Mesendoderm (in vitro differentiated cells): ENCODE measurements around the gene CTNNA1.
A peak's percentile ranks its signal among the peaks of the same experiment; 100 is the strongest.
"Not testable (repeated sequence)": the region's sequence is repeated elsewhere in the genome, so short reads cannot be mapped to it uniquely, and the experiment has no call there.

Experiments used
- DNase-seq: peaks from one replicate; pipeline ENCODE4 v3.0.0; 2013
- H2AK5ac ChIP-seq: 2 replicates; pipeline ENCODE4 v1.6.1; 2013; ENCODE audit warnings: low read length, inconsistent platforms
- H2BK120ac ChIP-seq: 2 replicates; pipeline ENCODE4 v1.6.1; 2013; ENCODE audit warnings: low read depth, mild to moderate bottlenecking, low read length, moderate library complexity, mixed read lengths
- H2BK15ac ChIP-seq: replicated peaks from 2 replicates; pipeline ENCODE4 v1.6.1; 2013; ENCODE audit warnings: low read depth, mild to moderate bottlenecking, moderate library complexity
- H2BK5ac ChIP-seq: 2 replicates; pipeline ENCODE4 v1.6.1; 2013; ENCODE audit warnings: low read length, inconsistent platforms
- H3K18ac ChIP-seq: 2 replicates; pipeline ENCODE4 v1.6.1; 2013; ENCODE audit warnings: mild to moderate bottlenecking, low read length, mixed read lengths
- H3K23ac ChIP-seq: one replicate; pipeline ENCODE4 v1.6.1; 2013; ENCODE audit warnings: low read length
- H3K27ac ChIP-seq: 2 replicates; pipeline ENCODE4 v1.5.1; 2013; ENCODE audit warnings: low read depth, mild to moderate bottlenecking, inconsistent platforms, low read length, moderate library complexity
- H3K27me3 ChIP-seq: 2 replicates; pipeline ENCODE4 v1.6.1; 2013; ENCODE audit warnings: low read length, control low read depth, mild to moderate bottlenecking, inconsistent platforms; ENCODE audit not compliant: insufficient read depth, poor library complexity
- H3K36me3 ChIP-seq: 2 replicates; pipeline ENCODE4 v1.6.1; 2013; ENCODE audit warnings: low read length, inconsistent platforms; ENCODE audit not compliant: control insufficient read depth, insufficient read depth
- H3K4ac ChIP-seq: one replicate; pipeline ENCODE4 v1.6.1; 2013; ENCODE audit warnings: low read depth, mild to moderate bottlenecking, low read length, moderate library complexity
- H3K4me1 ChIP-seq: 2 replicates; pipeline ENCODE4 v1.6.1; 2013; ENCODE audit warnings: low read depth, low read length, inconsistent platforms; ENCODE audit not compliant: control insufficient read depth
- H3K4me2 ChIP-seq: 2 replicates; pipeline ENCODE4 v1.6.1; 2013; ENCODE audit warnings: low read length
- H3K4me3 ChIP-seq: 2 replicates; pipeline ENCODE4 v1.5.1; 2013; ENCODE audit warnings: mild to moderate bottlenecking, low read length
- H3K56ac ChIP-seq: one replicate; pipeline ENCODE4 v1.6.1; 2013; ENCODE audit warnings: low read length
- H3K79me1 ChIP-seq: 2 replicates; pipeline ENCODE4 v1.6.1; 2013; ENCODE audit warnings: low read length, inconsistent platforms
- H3K79me2 ChIP-seq: 2 replicates; pipeline ENCODE4 v1.6.1; 2013; ENCODE audit warnings: mild to moderate bottlenecking, low read length; ENCODE audit not compliant: control insufficient read depth, insufficient read depth
- H3K9ac ChIP-seq: 2 replicates; pipeline ENCODE4 v1.6.1; 2013; ENCODE audit warnings: low read length, inconsistent platforms
- H4K5ac ChIP-seq: one replicate; pipeline ENCODE4 v1.6.1; 2013; ENCODE audit warnings: low read length
- H4K8ac ChIP-seq: one replicate; pipeline ENCODE4 v1.6.1; 2013; ENCODE audit warnings: low read depth, mild to moderate bottlenecking, control low read depth, low read length, moderate library complexity
- WGBS: extraction: QIAGEN DNeasy Blood & Tissue Kit; methylation state at CpG from one replicate; pipeline ENCODE4 v1.1.7; 2013; ENCODE audit warnings: low lambda C conversion rate, missing lambda C conversion rate; ENCODE audit not compliant: insufficient coverage; ENCODE audit errors: extremely low coverage; 5-methylcytosine and 5-hydroxymethylcytosine counted together

Gene CTNNA1

DNA sequence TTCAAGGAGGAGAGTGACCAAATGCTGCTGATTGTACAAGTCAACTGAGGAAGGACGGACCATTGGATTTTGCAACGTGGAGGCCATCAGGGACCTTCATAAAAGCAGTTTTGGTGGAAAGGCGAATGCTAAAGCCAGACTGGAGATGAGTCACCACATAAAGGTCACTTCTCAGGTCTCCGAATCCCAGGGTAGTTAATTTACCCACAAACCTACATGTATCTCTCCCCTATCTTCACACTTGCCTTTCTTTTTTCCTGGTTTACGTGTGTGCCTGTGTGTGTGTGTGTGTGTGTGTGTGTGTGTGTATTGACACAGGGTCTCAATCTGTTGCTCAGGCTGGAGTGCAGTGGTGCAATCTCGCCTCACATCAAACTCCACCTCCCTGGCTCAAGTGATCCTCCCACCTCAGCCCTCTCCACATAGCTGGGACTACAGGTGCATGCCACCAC lies 4.6 kb upstream of the CTNNA1 start:
- DNase-seq: no peak
- Histone ChIP-seq H2BK5ac (no peak overlapping the region), H2BK15ac (no peak overlapping the region), H3K79me2 (peaks cover under 1% of the 10 kb centered on the region), H3K27ac (no peak overlapping the region), H3K36me3 (no peaks in the 10 kb centered on the region), H2BK120ac (no peak overlapping the region), H3K56ac (no peak overlapping the region), H3K4ac (no peak overlapping the region), H3K4me2 (no peak overlapping the region), H3K9ac (no peak overlapping the region), H3K23ac (no peak overlapping the region), H3K79me1 (no peaks in the 10 kb centered on the region), H2AK5ac (no peak overlapping the region), H4K5ac (no peak overlapping the region), H3K27me3 (no peaks in the 10 kb centered on the region), H3K4me3 (no peak overlapping the region), H3K18ac (no peak overlapping the region), H4K8ac (no peak overlapping the region), H3K4me1 (no peaks in the 10 kb centered on the region)
- no CpG with 5 or more reads among the region's 6 CpGs for WGBS

- H3K56ac ChIP-seq, H3K27me3 ChIP-seq, H3K4ac ChIP-seq, H3K4me2 ChIP-seq, H3K18ac ChIP-seq, DNase-seq, H3K23ac ChIP-seq, H2AK5ac ChIP-seq, H2BK5ac ChIP-seq, H3K36me3 ChIP-seq, H3K27ac ChIP-seq, H3K4me1 ChIP-seq, H4K8ac ChIP-seq, H3K79me1 ChIP-seq, H3K4me3 ChIP-seq, H3K9ac ChIP-seq, H2BK15ac ChIP-seq, H2BK120ac ChIP-seq, H4K5ac ChIP-seq: not testable (repeated sequence)
- H3K79me2 ChIP-seq: peaks cover 27% of the 10 kb centered on the region
- no CpG with 5 or more reads among the region's 2 CpGs for WGBS
Measured at GRCh38 chr5:138751344-138751743, 1.9 kb upstream of the CTNNA1 start.

DNA sequence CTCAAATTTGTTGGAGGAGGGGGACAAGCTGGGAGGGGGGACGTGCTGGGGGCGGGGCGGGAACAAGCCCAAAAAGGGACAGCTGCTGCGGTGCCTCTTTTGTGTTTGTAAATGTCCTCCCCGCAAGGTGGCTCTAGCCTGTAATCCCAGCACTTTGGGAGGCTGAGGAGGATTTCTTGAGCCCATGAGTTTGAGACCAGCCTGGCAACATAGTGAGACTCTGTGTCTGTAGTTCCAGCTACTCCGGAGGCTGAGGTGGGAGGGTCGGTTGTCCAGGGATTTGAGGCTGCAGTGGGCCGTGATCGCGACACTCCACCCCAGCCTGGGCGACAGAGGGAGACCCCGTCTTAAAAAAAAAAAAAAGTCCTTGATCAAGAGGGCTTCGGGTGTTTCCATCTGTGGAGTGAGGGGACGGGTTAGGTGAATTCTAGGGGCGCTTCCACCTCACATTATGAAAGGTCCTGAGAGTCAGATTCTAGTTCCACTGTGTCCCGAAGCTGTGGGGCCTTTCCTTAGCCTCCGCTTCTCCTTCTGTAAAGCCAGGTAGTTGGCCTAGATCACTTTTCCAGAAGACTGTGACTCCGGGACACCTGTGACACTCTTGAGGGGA lies 779 bp upstream of the CTNNA1 start:
- no peak overlapping the region for H2BK15ac ChIP-seq
- no peaks in the 10 kb centered on the region for H3K27me3 ChIP-seq
- H3K4me1 ChIP-seq: no peaks in the 10 kb centered on the region
- no peak overlapping the region for H4K8ac ChIP-seq
- H3K56ac ChIP-seq: peak overlapping the region; percentile 75
- no peak overlapping the region for H4K5ac ChIP-seq
- WGBS: no CpG with 5 or more reads among the region's 18 CpGs
- peak overlapping the region; percentile 96 for H3K27ac ChIP-seq
- H3K4me3 ChIP-seq: peak overlapping the region; percentile 63
- H3K4ac ChIP-seq: peak overlapping the region; percentile 92
- peak; percentile 90 for DNase-seq
- H3K9ac ChIP-seq: peak overlapping the region; percentile 69
- peaks cover 38% of the 10 kb centered on the region for H3K79me2 ChIP-seq
- H3K23ac ChIP-seq: no peak overlapping the region
- H3K18ac ChIP-seq: peak overlapping the region; percentile 100
- no peak overlapping the region for H2BK5ac ChIP-seq
- H2BK120ac ChIP-seq: peak overlapping the region; percentile 34
- H2AK5ac ChIP-seq: no peak overlapping the region
- H3K79me1 ChIP-seq: peaks cover 10% of the 10 kb centered on the region
- peaks cover 3% of the 10 kb centered on the region for H3K36me3 ChIP-seq
- H3K4me2 ChIP-seq: peak overlapping the region; percentile 76

DNA sequence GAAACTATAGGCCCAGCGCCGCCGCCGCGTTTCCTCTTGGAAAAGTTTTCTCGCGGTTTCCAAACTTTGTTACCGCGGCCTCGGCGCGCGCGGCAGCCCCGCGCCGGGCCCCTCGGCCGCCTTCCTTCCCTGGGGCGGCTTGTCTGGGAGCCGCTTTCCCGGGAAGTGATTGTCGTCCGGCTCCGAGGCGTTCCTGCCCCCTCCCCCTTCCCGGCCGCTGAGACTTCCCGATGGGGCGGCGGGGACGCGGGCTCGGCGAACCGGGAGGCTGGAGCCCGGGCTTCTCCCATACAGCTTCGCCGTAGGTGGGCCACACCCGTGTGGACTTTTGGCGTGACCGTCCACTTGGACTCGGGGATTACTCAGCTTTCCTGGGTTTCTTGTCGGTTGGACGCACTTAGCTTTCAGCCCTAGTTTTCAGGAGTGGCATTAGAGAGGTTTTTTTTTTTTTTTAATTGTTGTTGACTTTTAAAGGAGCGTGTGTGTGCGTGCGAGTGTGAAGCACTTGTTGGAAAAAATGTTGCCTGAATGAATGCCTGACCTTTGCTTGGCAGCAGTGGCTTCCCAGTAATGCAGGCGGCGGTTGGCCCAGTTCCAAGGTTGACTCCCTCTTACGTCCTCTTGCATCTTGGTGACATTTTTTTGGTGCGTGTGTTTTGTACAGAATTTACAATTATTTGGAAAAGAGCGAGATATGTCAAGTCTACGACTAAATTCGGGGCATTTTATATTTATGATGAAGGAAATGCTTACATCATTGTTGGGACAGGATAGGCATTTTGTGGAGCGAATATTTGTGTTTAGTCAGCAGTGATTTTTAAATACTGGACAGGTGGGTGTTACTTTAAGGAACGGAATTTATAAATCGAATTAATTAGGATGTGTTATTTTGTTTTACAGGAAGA lies 821 bp downstream of the CTNNA1 start:
- H4K8ac ChIP-seq: peak overlapping the region; percentile 91
- no peak overlapping the region for H4K5ac ChIP-seq
- peak overlapping the region; percentile 97 for H3K4me3 ChIP-seq
- peaks cover 13% of the 10 kb centered on the region for H3K79me1 ChIP-seq
- H3K4me1 ChIP-seq: no peaks in the 10 kb centered on the region
- peak overlapping the region; percentile 97 for H3K9ac ChIP-seq
- DNase-seq: peak; percentile 76
- peak overlapping the region; percentile 95 for H3K56ac ChIP-seq
- peaks cover 4% of the 10 kb centered on the region for H3K36me3 ChIP-seq
- peak overlapping the region; percentile 100 for H3K27ac ChIP-seq
- peaks cover 48% of the 10 kb centered on the region for H3K79me2 ChIP-seq
- H3K23ac ChIP-seq: peak overlapping the region; percentile 66
- H2BK120ac ChIP-seq: peak overlapping the region; percentile 56
- peak overlapping the region; percentile 55 for H2BK5ac ChIP-seq
- peak overlapping the region; percentile 99 for H3K18ac ChIP-seq
- no peak overlapping the region for H2AK5ac ChIP-seq
- H3K4me2 ChIP-seq: peak overlapping the region; percentile 73
- H3K27me3 ChIP-seq: no peaks in the 10 kb centered on the region
- no peak overlapping the region for H2BK15ac ChIP-seq
- H3K4ac ChIP-seq: peak overlapping the region; percentile 95
- 100% methylated on average over 3 of the region's 58 CpGs for WGBS

GRCh38 chr5:138754699-138755057 lies 1.5 kb downstream of the CTNNA1 start:
- Histone ChIP-seq H2BK15ac (no peak overlapping the region), H2BK5ac (no peak overlapping the region), H2BK120ac (no peak overlapping the region), H3K23ac (no peak overlapping the region), H3K4me1 (no peaks in the 10 kb centered on the region), H3K4me3 (no peak overlapping the region), H3K4ac (no peak overlapping the region), H3K4me2 (peak overlapping the region; percentile 5), H4K8ac (no peak overlapping the region), H3K56ac (peak overlapping the region; percentile 73), H3K9ac (peak overlapping the region; percentile 33), H3K36me3 (peaks cover 4% of the 10 kb centered on the region), H3K79me2 (peaks cover 54% of the 10 kb centered on the region), H3K27ac (no peak overlapping the region), H2AK5ac (no peak overlapping the region), H3K27me3 (no peaks in the 10 kb centered on the region), H4K5ac (no peak overlapping the region), H3K18ac (no peak overlapping the region), H3K79me1 (peaks cover 15% of the 10 kb centered on the region)
- DNase-seq: no peak
- no CpG with 5 or more reads among the region's 14 CpGs for WGBS
